Measurements from ENCODE around the gene EHD1. TPM values are rescaled to one million over a fixed set of nuclear protein-coding genes. Genes with fewer than 3 reads are reported as not detected.
A peak's percentile ranks its signal among the peaks of the same experiment; 100 is the strongest.

The EHD1 gene
- total and polyA plus RNA-seq, 5 experiments from 2014 or later, result 137 to 226 (median 164) TPM

- no peaks in the 10 kb centered on the region for H3K27me3 Mint-ChIP-seq
- POLR2A ChIA-PET, result interaction anchor here (0.5 to 45.7 kb wide), 8 partner anchors 10 to 529 kb away, joined by 3 to 2449 read pairs (median 4); partner anchors contain the start of genes CDC42BPG and EHD1
- H3K4me1 Mint-ChIP-seq, result peaks cover 24 to 34% (median 34%) of the 10 kb centered on the region in 4 donors
- H3K9me3 Mint-ChIP-seq, result no peaks in the 10 kb centered on the region
- ATAC-seq, result no peak
- peak overlapping the region in 6 of 10 donors; percentile 6 to 62 (median 32) for H3K4me3 Mint-ChIP-seq
- H3K36me3 Mint-ChIP-seq, result no peaks in the 10 kb centered on the region
- no peak for DNase-seq
- peak overlapping the region in 6 of 10 donors; percentile 30 to 86 (median 77) for H3K27ac Mint-ChIP-seq
These were observed 8.9 kb upstream of the EHD1 start for GRCh38 chr11:64887234-64887756.

GRCh38 chr11:64885367-64886286 is 7.2 kb upstream of the EHD1 start:
- POLR2A ChIA-PET, result interaction anchor here (1.1 to 45.7 kb wide), 7 partner anchors 9 to 141 kb away, joined by 3 to 2449 read pairs (median 5); partner anchors contain the start of genes CDC42BPG and RASGRP2
- Mint-ChIP-seq H3K27ac (peak overlapping the region in 9 of 10 donors; percentile 9 to 86 (median 60)), H3K4me1 (peaks cover 25 to 42% (median 41%) of the 10 kb centered on the region in 4 donors), H3K9me3 (no peaks in the 10 kb centered on the region), H3K4me3 (peak overlapping the region in 3 of 10 donors; percentile 11 to 46 (median 26)), H3K36me3 (no peaks in the 10 kb centered on the region), H3K27me3 (no peaks in the 10 kb centered on the region)
- ATAC-seq (peak; percentile 49 to 69), DNase-seq (peak in 1 of 10 donors; percentile 65)

- H3K9me3 Mint-ChIP-seq, result no peaks in the 10 kb centered on the region
- H3K36me3 Mint-ChIP-seq, result no peaks in the 10 kb centered on the region
- peak overlapping the region in 1 of 10 donors; percentile 48 for H3K4me3 Mint-ChIP-seq
- H3K27ac Mint-ChIP-seq, result peak overlapping the region in 5 of 10 donors; percentile 46 to 83 (median 71)
- DNase-seq (no peak), ATAC-seq (no peak)
- no peaks in the 10 kb centered on the region for H3K27me3 Mint-ChIP-seq
- POLR2A ChIA-PET, result interaction anchor here (1.8 to 45.7 kb wide), 3 partner anchors 9 to 28 kb away, joined by 7 to 2449 read pairs (median 9); partner anchors contain the start of gene CDC42BPG
- H3K4me1 Mint-ChIP-seq, result peaks cover 36 to 58% (median 57%) of the 10 kb centered on the region in 4 donors
These were observed 5.6 kb upstream of the EHD1 start for GRCh38 chr11:64884019-64884418.

- H3K27me3 Mint-ChIP-seq, result no peaks in the 10 kb centered on the region
- POLR2A ChIA-PET, result interaction anchor here (0.5 to 45.7 kb wide), 4 partner anchors 9 to 377 kb away, joined by 3 to 2449 read pairs (median 8); partner anchors contain the start of gene CDC42BPG
- no peaks in the 10 kb centered on the region for H3K9me3 Mint-ChIP-seq
- peaks cover 40 to 60% (median 60%) of the 10 kb centered on the region in 4 donors for H3K4me1 Mint-ChIP-seq
- ATAC-seq, result no peak
- peak overlapping the region in 2 of 10 donors; percentile 46 to 71 for H3K27ac Mint-ChIP-seq
- peak in 1 of 10 donors; percentile 34 for DNase-seq
- no peak overlapping the region for H3K4me3 Mint-ChIP-seq
- no peaks in the 10 kb centered on the region for H3K36me3 Mint-ChIP-seq
These were observed 5.2 kb upstream of the EHD1 start for GRCh38 chr11:64883575-64883974.

GRCh38 chr11:64882243-64882642 is 3.8 kb upstream of the EHD1 start:
- Mint-ChIP-seq H3K9me3 (no peaks in the 10 kb centered on the region), H3K4me3 (no peak overlapping the region), H3K4me1 (peaks cover 36 to 52% (median 51%) of the 10 kb centered on the region in 4 donors), H3K27ac (peak overlapping the region in 1 of 10 donors; percentile 8), H3K36me3 (no peaks in the 10 kb centered on the region), H3K27me3 (no peaks in the 10 kb centered on the region)
- POLR2A ChIA-PET, result interaction anchor here (0.7 to 45.7 kb wide), 3 partner anchors 9 to 1535 kb away, joined by 3 to 2449 read pairs (median 3); partner anchors contain the start of gene CDC42BPG
- DNase-seq (no peak), ATAC-seq (no peak)

GRCh38 chr11:64881476-64881875 is 3.1 kb upstream of the EHD1 start:
- H3K4me3 Mint-ChIP-seq, result peak overlapping the region in 6 of 10 donors; percentile 26 to 95 (median 50)
- ATAC-seq, result no peak

GRCh38 chr11:64880240-64881001 is 2.0 kb upstream of the EHD1 start:
- POLR2A ChIA-PET, result interaction anchor here (0.7 to 45.7 kb wide), 8 partner anchors 8 to 136 kb away, joined by 3 to 2449 read pairs (median 5); partner anchors contain the start of genes CDC42BPG, RASGRP2 and SF1
- Mint-ChIP-seq H3K9me3 (no peaks in the 10 kb centered on the region), H3K4me1 (peaks cover 42 to 62% (median 58%) of the 10 kb centered on the region in 4 donors), H3K27ac (peak overlapping the region; percentile 87 to 99 (median 96)), H3K27me3 (no peaks in the 10 kb centered on the region), H3K4me3 (peak overlapping the region; percentile 88 to 99 (median 94)), H3K36me3 (peaks cover 0 to 10% (median 6%) of the 10 kb centered on the region in 3 donors)
- DNase-seq (no peak), ATAC-seq (no peak)

More at GRCh38 chr11:64881476-64881875, 3.1 kb upstream of the EHD1 start:
- Mint-ChIP-seq H3K27me3 (no peaks in the 10 kb centered on the region), H3K4me1 (peaks cover 42 to 59% (median 56%) of the 10 kb centered on the region in 4 donors), H3K9me3 (no peaks in the 10 kb centered on the region), H3K36me3 (peaks cover 0 to 5% (median 2%) of the 10 kb centered on the region in 3 donors), H3K27ac (peak overlapping the region in 7 of 10 donors; percentile 13 to 99 (median 94))
- DNase-seq, result no peak
- POLR2A ChIA-PET, result interaction anchor here (1.0 to 45.7 kb wide), 3 partner anchors 9 to 44 kb away, joined by 3 to 2449 read pairs (median 5); partner anchors contain the start of gene CDC42BPG

GRCh38 chr11:64879244-64879900 is 951 bp upstream of the EHD1 start:
- H3K36me3 Mint-ChIP-seq, result peaks cover 0 to 21% (median 9%) of the 10 kb centered on the region in 3 donors
- POLR2A ChIA-PET, result interaction anchor here (0.6 to 45.7 kb wide), 10 partner anchors 10 to 561 kb away, joined by 4 to 2449 read pairs (median 10); partner anchors contain the start of genes CDC42BPG, MAP4K2, RASGRP2 and SF1
- no peaks in the 10 kb centered on the region for H3K9me3 Mint-ChIP-seq
- peaks cover 43 to 67% (median 63%) of the 10 kb centered on the region in 4 donors for H3K4me1 Mint-ChIP-seq
- H3K27me3 Mint-ChIP-seq, result no peaks in the 10 kb centered on the region
- H3K4me3 Mint-ChIP-seq, result peak overlapping the region; percentile 88 to 99 (median 94)
- DNase-seq (no peak), ATAC-seq (no peak)
- peak overlapping the region; percentile 89 to 99 (median 96) for H3K27ac Mint-ChIP-seq

- Mint-ChIP-seq H3K9me3 (no peaks in the 10 kb centered on the region), H3K27me3 (no peaks in the 10 kb centered on the region), H3K4me3 (peak overlapping the region; percentile 92 to 99 (median 98)), H3K36me3 (peaks cover 0 to 33% (median 12%) of the 10 kb centered on the region in 3 donors), H3K27ac (peak overlapping the region; percentile 79 to 98 (median 94)), H3K4me1 (peaks cover 44 to 72% (median 66%) of the 10 kb centered on the region in 4 donors)
- DNase-seq (peak in 1 of 10 donors; percentile 36), ATAC-seq (peak; percentile 31 to 38)
- POLR2A ChIA-PET, result interaction anchor here (0.6 to 45.7 kb wide), 16 partner anchors 12 to 539 kb away, joined by 3 to 2449 read pairs (median 6); partner anchors contain the start of genes CDC42BPG, FAU, MAP4K2 and MRPL49
These were observed 263 bp downstream of the EHD1 start for GRCh38 chr11:64878223-64878493.

GRCh38 chr11:64877390-64878222 is 815 bp downstream of the EHD1 start:
- POLR2A ChIA-PET, result interaction anchor here (0.6 to 45.7 kb wide), 21 partner anchors 7 to 539 kb away, joined by 3 to 2449 read pairs (median 4); partner anchors contain the start of genes CDC42BPG, FAU, MAP4K2 and MRPL49
- peaks cover 0 to 38% (median 18%) of the 10 kb centered on the region in 3 donors for H3K36me3 Mint-ChIP-seq
- peak in 1 of 2 donors; percentile 11 for ATAC-seq
- H3K4me3 Mint-ChIP-seq, result peak overlapping the region; percentile 92 to 99 (median 98)
- H3K4me1 Mint-ChIP-seq, result peaks cover 48 to 76% (median 70%) of the 10 kb centered on the region in 4 donors
- peak in 3 of 10 donors; percentile 40 to 62 (median 44) for DNase-seq
- H3K27me3 Mint-ChIP-seq, result no peaks in the 10 kb centered on the region
- H3K27ac Mint-ChIP-seq, result peak overlapping the region; percentile 90 to 98 (median 95)
- no peaks in the 10 kb centered on the region for H3K9me3 Mint-ChIP-seq
